Measurements from ENCODE around the gene SYTL4.

DNA sequence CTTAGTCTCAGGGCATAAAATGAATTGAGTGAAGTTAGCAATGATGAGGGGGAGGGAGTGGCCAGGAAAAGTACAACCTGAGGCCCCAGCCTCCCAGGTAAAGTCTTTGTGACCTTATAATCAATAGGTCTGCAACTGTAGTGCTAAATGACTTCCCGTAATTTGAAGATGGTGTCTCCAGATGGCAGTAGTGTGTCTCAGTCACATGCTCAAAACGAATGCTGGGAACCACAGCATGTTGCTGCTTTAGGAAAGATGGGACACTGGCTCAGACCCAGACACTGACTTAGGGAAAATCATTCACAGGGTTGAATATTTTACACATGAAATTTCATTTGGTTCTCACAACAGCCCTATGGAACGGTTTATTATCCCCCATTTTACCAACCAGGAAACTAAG is 77.7 kb downstream of the SYTL4 start:
- TF ChIP-seq, protein P1, sequence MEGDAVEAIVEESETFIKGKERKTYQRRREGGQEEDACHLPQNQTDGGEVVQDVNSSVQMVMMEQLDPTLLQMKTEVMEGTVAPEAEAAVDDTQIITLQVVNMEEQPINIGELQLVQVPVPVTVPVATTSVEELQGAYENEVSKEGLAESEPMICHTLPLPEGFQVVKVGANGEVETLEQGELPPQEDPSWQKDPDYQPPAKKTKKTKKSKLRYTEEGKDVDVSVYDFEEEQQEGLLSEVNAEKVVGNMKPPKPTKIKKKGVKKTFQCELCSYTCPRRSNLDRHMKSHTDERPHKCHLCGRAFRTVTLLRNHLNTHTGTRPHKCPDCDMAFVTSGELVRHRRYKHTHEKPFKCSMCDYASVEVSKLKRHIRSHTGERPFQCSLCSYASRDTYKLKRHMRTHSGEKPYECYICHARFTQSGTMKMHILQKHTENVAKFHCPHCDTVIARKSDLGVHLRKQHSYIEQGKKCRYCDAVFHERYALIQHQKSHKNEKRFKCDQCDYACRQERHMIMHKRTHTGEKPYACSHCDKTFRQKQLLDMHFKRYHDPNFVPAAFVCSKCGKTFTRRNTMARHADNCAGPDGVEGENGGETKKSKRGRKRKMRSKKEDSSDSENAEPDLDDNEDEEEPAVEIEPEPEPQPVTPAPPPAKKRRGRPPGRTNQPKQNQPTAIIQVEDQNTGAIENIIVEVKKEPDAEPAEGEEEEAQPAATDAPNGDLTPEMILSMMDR (IDR thresholded peaks at IDR 0.05; ENCODE audit: control extremely low read depth in 1 of 3, insufficient read depth in 1 of 3, low read depth in 1 of 3, low read length in 3 of 3), result peak in 2 of 3 experiments; percentile 25 to 53; a peak in 2 of 4 replicates
- no peak for TF ChIP-seq TBP (IDR thresholded peaks at IDR 0.05; ENCODE audit: low read depth, low read length)
- TF ChIP-seq, protein P2, sequence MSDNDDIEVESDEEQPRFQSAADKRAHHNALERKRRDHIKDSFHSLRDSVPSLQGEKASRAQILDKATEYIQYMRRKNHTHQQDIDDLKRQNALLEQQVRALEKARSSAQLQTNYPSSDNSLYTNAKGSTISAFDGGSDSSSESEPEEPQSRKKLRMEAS (IDR thresholded peaks at IDR 0.05), result peak; percentile 50
- no peak for TF ChIP-seq CBX5 (IDR thresholded peaks at IDR 0.05; ENCODE audit: low read depth, low read length)
- no peak for TF ChIP-seq POLR2AphosphoS5 (IDR thresholded peaks at IDR 0.05; ENCODE audit: low read depth, low read length)
- TF ChIP-seq, protein P3, sequence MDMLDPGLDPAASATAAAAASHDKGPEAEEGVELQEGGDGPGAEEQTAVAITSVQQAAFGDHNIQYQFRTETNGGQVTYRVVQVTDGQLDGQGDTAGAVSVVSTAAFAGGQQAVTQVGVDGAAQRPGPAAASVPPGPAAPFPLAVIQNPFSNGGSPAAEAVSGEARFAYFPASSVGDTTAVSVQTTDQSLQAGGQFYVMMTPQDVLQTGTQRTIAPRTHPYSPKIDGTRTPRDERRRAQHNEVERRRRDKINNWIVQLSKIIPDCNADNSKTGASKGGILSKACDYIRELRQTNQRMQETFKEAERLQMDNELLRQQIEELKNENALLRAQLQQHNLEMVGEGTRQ (IDR thresholded peaks at IDR 0.05; ENCODE audit: low read length), result peak; percentile 68
- TF ChIP-seq KDM4A (IDR thresholded peaks at IDR 0.05; ENCODE audit: low read depth, low read length, severe bottlenecking), result no peak
- no peak for TF ChIP-seq SP1 (IDR thresholded peaks at IDR 0.05; ENCODE audit: low read depth, low read length)
- TF ChIP-seq SP2 (IDR thresholded peaks at IDR 0.05; ENCODE audit: low read length), result no peak
- TF ChIP-seq RXRA (IDR thresholded peaks at IDR 0.05; ENCODE audit: insufficient read depth, low read depth, low read length), result no peak
